AG09309 (cell line): ENCODE results near the gene SCD5.

Source experiments
- DNase-seq: peaks from one replicate; pipeline ENCODE4 v3.0.0-alpha.2; 2010; ENCODE audit warnings: low read depth
- H3K4me3 ChIP-seq: 2 replicates; pipeline ENCODE4 v1.5.1; 2011; ENCODE audit warnings: mild to moderate bottlenecking, low read depth, low read length, moderate library complexity; ENCODE audit not compliant: control insufficient read depth
- TF ChIP-seq, protein P1 (sequence below): IDR thresholded peaks from 2 replicates; pipeline ENCODE4 v1.5.1; 2011; ENCODE audit warnings: mild to moderate bottlenecking, low read depth, low read length, inconsistent platforms; ENCODE audit not compliant: insufficient read depth, control insufficient read depth; ENCODE audit errors: missing control alignments

Gene SCD5

DNA sequence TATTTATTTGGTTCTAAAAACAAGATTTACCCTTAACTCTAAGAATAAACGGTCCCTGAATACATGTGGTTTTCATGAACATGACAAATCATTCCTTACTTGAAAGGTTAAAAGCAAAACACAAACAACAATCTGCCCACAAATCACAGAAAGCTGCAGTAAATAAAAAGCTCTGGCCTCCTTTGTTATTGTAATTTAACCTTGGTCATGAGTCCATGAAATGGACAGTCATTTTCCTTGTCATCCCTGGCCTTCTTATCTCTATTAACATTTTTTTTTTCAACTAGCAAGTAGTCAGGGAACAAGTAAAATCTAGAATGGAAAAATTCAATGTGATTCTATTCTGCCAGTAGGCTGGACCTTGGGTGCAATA lies 92.7 kb downstream of the SCD5 start:
- TF ChIP-seq, protein P1, sequence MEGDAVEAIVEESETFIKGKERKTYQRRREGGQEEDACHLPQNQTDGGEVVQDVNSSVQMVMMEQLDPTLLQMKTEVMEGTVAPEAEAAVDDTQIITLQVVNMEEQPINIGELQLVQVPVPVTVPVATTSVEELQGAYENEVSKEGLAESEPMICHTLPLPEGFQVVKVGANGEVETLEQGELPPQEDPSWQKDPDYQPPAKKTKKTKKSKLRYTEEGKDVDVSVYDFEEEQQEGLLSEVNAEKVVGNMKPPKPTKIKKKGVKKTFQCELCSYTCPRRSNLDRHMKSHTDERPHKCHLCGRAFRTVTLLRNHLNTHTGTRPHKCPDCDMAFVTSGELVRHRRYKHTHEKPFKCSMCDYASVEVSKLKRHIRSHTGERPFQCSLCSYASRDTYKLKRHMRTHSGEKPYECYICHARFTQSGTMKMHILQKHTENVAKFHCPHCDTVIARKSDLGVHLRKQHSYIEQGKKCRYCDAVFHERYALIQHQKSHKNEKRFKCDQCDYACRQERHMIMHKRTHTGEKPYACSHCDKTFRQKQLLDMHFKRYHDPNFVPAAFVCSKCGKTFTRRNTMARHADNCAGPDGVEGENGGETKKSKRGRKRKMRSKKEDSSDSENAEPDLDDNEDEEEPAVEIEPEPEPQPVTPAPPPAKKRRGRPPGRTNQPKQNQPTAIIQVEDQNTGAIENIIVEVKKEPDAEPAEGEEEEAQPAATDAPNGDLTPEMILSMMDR = no peak
- DNase-seq = no peak
- H3K4me3 ChIP-seq = no peak overlapping the region

DNA sequence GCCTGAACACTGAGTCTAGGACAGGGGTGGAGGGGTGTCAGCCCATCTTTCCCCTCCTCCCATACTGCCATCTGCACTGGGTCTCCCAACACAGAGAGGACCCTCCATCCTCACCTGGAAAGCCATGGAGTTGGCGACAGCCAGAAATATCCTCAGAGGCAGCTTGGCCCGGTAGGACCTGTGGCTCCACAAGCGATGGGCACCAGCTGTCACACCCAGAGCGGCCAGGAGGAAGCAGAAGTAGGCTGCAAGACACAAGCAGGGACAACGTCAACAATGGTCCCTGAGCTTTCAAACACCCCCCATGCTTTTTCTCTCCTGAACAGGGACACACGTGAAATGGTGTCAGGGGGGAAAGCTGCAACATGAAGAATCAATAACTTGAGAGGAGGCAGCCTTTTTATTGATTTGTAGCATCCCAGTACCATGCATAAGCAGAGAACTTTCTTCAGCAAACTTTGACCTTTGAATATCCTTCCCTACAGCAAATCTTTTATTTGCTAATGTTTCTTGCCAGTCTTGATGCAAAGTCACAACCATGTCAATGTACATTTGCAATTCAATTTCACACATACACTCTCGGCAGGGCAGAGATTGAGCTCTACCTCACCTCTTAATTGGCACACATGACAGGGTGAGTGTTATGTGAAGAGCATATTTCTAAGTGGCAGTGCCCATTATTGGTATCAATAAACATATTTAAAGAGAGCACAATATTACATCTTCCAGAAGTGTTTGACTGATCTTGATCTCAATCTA lies 93.2 kb downstream of the SCD5 start:
- no peak overlapping the region for H3K4me3 ChIP-seq
- TF ChIP-seq, protein P1 = no peak
- DNase-seq = no peak

DNA sequence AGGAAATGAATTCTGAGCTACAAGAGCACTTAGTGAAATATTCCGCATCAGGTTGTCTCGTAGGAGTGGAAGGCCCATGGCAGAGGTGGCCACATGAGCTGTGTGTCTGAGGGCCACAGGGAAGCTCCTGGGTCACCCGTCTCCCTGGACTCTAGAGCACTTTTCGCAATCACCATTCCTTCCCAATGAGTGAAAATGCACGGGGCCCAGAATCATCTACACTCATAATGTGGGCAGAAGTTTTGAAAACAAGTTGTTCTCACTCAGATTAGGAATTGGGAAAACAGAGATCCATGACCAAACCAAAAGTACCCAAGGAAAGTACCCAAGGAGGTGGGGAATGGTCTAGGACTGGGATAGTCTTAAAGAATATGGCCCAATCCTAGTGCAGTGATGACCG lies 94.4 kb downstream of the SCD5 start:
- no peak overlapping the region for H3K4me3 ChIP-seq
- TF ChIP-seq, protein P1 = no peak
- no peak for DNase-seq

DNA sequence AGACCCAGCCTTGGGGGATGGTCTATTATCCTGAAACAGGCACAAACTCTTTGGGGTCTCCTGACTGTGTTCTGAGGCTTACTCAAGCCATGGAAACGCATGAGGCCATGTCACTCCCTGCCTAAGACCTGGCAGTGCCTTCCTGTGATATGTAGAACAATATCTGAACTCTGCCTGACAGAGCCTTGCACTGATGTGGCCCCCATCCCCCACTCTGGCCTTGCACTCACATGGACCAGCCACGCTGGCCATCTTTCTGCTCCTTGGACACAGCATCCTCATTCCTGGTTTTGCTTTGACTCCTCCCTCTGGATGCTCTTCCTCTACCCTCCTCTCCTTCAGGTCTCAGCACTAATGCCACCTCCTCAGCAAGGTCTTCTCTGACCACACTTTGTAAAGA lies 100.2 kb downstream of the SCD5 start:
- H3K4me3 ChIP-seq = no peak overlapping the region
- TF ChIP-seq, protein P1 = no peak
- no peak for DNase-seq

DNA sequence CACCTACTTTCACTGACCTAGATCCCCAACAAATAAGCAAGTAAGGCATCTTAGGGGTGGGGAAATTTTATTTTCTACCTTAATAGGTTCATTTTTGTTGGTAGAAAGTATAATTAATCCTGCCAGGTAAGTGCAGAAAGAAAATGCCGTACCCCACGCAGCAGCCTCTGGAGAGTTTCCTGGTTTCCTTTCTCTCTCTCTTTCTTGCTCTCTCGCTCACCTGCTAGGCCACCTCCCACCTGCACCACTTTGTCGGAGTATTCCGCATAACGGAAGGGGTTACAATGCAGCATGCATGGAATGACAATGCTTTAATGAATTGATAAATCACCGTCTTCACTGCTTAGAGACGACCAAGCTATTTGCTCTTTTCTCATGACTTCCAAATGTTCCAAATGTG lies 101.0 kb downstream of the SCD5 start:
- no peak for DNase-seq
- no peak overlapping the region for H3K4me3 ChIP-seq
- TF ChIP-seq, protein P1 = no peak

DNA sequence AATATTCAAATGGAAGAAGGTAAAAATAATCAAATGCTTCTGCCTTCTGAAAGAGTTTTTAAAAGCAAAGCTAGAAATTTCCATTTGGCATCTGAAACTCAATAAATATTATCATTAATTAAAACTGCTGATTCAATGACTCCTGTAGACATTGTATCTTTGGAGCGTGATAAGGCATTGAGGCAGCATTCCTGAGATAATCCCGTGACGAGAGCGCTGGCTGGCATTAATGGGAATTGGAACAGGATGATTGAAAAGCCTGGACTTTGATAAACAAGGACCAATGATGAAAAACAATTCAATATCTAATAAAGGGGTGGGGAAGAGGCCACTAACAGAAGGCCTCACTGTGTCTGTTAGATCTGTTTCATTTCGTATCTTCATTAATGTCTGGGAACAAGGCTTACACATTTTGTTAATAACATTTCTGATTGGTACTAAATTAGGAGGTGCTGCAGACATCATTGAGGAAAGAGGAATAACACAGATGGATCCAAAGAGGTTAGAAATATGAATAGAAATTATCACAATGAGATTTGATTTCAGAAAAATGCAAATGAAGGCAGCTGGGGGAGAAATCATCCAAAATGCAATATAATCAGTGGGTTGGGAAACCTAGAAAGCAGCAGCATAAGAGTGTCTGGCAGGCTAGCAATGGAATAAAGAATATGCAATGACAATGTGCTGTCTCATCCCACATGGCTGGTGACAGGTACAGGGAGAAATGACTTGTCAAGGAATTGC lies 102.3 kb downstream of the SCD5 start:
- H3K4me3 ChIP-seq = no peak overlapping the region
- TF ChIP-seq, protein P1 = no peak
- no peak for DNase-seq
